Raji (cell line): ENCODE measurements around the gene KRTAP10-5.
"Not testable (repeated sequence)": the region's sequence is repeated elsewhere in the genome, so short reads cannot be mapped to it uniquely, and the experiment has no call there.

Experiments
- POLR2A ChIP-seq: IDR thresholded peaks from 2 replicates; pipeline ENCODE4 v1.6.1; 2011; ENCODE audit warnings: low read depth, low read length, control low read depth; ENCODE audit not compliant: insufficient read depth

Gene KRTAP10-5

GRCh38 chr21:44578371-44579055, 1.9 kb downstream of the KRTAP10-5 start:
- TF ChIP-seq POLR2A: no peak

- TF ChIP-seq POLR2A: no peak
These were observed 4.4 kb downstream of the KRTAP10-5 start for GRCh38 chr21:44576025-44576420.

DNA sequence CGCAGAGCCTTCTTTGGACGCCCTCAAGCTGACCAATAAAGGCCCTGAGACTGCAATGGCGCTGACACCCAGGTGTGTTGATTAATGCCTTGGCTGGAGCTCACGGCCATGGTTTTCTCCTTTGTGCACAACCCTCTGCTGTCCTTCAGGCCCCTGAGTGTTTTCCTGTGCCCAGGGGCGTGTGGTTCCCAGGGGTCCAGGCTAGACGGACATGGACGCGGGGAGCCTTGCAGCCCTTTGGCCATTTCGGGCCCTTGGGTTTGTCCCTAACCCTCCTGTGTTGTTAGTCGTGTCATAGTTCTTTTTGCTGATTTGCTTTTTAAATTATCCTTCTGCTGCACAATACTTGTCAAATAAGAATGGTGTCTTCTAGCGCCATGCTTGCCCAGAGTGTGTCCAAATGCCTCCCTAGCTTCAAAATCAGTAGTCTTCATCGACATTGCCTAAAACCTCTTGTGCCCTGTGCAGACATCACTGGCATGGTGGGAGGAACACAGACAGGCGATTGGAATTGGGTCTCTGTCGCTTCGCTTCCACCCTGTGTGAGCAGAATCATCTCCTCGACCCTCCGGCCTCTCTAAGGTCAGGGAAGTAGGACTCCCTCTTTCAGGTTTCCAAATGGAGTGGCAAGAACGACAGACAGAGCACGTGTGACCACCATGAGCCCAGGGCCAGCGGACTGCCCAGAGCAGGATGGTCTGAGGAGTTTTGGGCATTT, 4.9 kb downstream of the KRTAP10-5 start:
- no peak for TF ChIP-seq POLR2A

GRCh38 chr21:44574457-44575306, 5.7 kb downstream of the KRTAP10-5 start:
- no peak for TF ChIP-seq POLR2A

DNA sequence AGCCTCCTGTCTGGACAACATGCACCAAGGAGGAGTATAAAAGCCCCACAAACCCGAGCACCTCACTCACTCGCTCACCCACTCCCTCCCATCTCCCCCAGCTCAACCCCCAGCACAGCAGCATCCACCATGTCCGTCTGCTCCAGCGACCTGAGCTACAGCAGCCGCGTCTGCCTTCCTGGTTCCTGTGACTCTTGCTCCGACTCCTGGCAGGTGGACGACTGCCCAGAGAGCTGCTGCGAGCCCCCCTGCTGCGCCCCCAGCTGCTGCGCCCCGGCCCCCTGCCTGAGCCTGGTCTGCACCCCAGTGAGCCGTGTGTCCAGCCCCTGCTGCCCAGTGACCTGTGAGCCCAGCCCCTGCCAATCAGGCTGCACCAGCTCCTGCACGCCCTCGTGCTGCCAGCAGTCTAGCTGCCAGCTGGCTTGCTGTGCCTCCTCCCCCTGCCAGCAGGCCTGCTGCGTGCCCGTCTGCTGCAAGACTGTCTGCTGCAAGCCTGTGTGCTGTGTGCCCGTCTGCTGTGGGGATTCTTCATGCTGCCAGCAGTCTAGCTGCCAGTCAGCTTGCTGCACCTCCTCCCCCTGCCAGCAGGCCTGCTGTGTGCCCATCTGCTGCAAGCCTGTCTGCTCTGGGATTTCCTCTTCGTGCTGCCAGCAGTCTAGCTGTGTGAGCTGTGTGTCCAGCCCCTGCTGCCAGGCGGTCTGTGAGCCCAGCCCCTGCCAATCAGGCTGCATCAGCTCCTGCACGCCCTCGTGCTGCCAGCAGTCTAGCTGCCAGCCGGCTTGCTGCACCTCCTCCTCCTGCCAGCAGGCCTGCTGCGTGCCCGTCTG, 6.6 kb downstream of the KRTAP10-5 start, which contains the start of gene KRTAP10-4:
TSS of gene KRTAP10-4 (plus strand) at position 100 of the 827 bp plus-strand sequence. CDS start at position 130, 30 bp downstream.
- not testable (repeated sequence) for TF ChIP-seq POLR2A

DNA sequence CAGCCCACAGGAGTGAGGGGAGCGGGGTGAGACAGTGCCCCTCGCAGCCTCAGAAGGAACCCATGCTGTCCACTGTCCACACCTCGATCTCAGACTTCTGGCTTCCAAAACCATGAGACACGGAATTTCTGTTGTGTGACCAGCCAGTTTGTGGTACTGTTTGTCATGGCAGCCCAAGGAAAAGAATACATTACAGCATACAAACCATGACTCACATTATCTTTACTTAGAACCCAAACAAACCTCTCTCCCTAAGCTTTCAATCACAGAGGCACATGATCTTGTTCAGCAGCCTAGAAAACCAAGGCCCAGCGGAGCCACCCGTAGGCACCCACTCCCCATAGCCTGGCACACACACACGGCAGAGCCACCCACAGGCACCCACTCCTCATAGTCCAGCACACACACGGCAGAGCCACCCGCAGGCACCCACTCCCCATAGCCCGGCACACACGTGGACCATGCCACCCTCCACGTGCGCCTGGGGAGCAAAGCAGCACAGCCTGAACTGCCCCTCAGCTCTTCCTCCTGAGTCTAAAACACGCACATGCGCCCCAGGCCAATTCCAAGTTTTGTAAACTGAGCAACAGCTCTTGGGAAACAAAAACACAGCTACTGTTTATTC, 7.3 kb downstream of the KRTAP10-5 start:
- TF ChIP-seq POLR2A: no peak

DNA sequence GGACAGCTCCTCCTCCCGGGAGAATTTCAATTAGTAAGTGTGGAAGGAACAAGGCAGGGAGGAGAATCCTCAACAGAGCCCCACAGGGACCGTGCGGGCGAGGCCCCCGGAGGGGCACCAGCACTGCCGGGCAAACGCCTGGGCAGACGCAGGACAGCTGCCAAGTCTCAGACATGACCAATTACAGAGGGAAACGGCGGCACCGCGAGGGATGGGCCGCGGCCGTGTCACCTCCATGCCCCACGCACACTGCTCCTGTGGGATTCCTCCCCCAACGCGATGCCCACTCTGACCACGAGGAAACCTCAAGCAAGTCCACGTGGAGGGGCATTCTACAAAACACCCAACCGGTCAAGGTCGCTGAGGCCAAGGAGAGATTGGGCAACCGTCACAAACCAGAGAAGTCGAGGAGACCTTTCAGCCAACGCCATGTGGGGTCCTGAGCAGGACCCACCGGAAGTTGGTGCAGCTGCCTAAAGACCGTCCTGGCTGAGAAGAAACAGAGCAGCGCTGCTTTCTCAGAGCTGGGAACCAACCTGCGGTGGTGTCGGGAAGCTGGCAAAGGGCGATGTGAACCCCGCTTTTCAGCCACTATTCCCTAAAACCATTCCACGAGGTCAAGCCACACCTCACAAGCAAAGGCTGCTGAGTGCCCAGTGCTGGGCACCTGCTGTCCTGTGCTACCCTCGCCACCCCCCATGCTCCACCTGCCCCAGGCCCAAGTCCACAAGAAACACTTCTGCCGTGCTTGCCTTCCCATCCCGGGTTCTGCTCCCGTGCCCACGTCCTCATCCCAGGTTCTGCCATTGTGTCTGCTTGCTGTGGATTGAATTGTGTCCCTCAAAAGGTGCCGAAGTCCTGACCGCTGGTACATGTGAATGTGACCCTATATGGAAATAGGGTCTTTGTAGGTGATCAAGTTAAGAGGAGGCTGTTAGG, 8.3 kb downstream of the KRTAP10-5 start:
- TF ChIP-seq POLR2A: no peak

GRCh38 chr21:44571296-44571695, 9.1 kb downstream of the KRTAP10-5 start:
- no peak for TF ChIP-seq POLR2A

GRCh38 chr21:44569861-44570517, 10.4 kb downstream of the KRTAP10-5 start:
- TF ChIP-seq POLR2A: no peak

DNA sequence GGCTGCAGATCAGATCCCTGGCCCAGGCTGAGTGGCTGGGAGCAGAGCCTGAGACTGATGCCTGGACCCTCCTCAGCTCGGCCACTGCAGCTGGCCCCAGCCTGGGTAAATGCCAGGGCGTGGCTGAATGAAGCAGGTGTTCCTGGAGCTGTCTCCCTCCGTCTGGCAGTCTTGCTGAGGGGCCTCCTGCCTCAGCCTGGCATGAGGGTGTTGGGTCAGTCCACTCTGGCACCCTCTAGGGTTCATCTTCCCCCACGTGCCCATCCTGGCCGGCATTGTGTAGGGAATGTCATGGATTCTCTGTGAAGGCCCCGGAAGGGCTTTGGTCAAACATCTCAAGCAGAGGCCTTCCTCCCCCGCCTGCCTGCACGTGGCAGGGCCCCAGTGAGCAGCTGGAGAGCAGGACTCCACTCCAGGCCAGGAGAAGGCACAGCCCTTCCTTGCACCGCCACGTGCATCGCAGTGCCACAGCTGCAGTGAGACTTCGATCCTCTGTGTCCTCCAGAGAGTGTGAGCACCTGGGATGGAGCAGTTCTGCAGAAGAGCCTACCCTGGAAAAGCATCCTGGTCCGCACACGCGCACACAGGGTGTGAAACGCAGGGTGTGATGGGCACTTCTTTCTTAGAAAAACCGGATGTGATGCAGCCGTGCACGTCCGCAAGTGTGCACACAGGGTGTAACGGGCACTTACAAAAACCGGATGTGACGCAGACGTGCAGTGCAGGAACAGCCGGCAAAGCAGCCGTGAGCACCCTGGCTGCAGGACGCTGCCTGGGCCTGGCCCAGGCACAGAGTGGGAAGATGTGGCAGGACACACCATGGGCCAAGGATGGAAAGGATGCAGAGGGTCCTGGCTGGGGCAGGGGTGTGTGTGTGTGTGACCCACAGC, 11.5 kb downstream of the KRTAP10-5 start:
- TF ChIP-seq POLR2A: no peak

GRCh38 chr21:44568261-44568660, 12.1 kb downstream of the KRTAP10-5 start:
- no peak for TF ChIP-seq POLR2A

- no peak for TF ChIP-seq POLR2A
These were observed 12.8 kb downstream of the KRTAP10-5 start for GRCh38 chr21:44567481-44568171.
